Naive B cell (primary cell): Measurements from ENCODE around the gene STRA8. TPM values are rescaled to one million over a fixed set of nuclear protein-coding genes. Genes with fewer than 3 reads are reported as not detected.

Source experiments
- ATAC-seq, 2 donors: fragments of 150-1000 bp; cut with Tn5 transposase; 2 replicates each; pipeline ENCODE4 v1.10.0; 2021; ENCODE audit warnings: low read depth in 2 of 2, mild to moderate bottlenecking in 2 of 2, moderate library complexity in 2 of 2
- DNase-seq: peaks from one replicate; pipeline ENCODE4 v3.0.0; 2022
- H3K27ac Mint-ChIP-seq, 6 donors: one replicate each; pipeline ENCODE4 v1.8.0; 2020 to 2022; ENCODE audit warnings: mild to moderate bottlenecking in 6 of 6, mixed read lengths in 6 of 6, moderate library complexity in 5 of 6, inconsistent platforms in 2 of 6
- H3K27me3 Mint-ChIP-seq, 3 donors: one replicate each; pipeline ENCODE4 v1.8.0; 2021 to 2022; ENCODE audit warnings: mixed read lengths in 3 of 3, mild to moderate bottlenecking in 1 of 3
- H3K36me3 Mint-ChIP-seq, 2 donors: one replicate each; pipeline ENCODE4 v1.8.0; 2020 to 2022; ENCODE audit warnings: mixed read lengths in 2 of 2, inconsistent platforms in 1 of 2, mild to moderate bottlenecking in 1 of 2
- H3K4me1 Mint-ChIP-seq, 3 donors: one replicate each; pipeline ENCODE4 v1.8.0; 2020 to 2022; ENCODE audit warnings: mixed read lengths in 3 of 3, inconsistent platforms in 1 of 3, mild to moderate bottlenecking in 1 of 3, moderate library complexity in 1 of 3
- H3K4me3 Mint-ChIP-seq, 8 donors: one replicate each; pipeline ENCODE4 v1.8.0; 2020 to 2022; ENCODE audit warnings: mild to moderate bottlenecking in 8 of 8, mixed read lengths in 8 of 8, moderate library complexity in 8 of 8, inconsistent platforms in 2 of 8
- H3K9me3 Mint-ChIP-seq, 7 donors: one replicate each; pipeline ENCODE4 v1.8.0; 2020 to 2022; ENCODE audit warnings: mixed read lengths in 7 of 7, mild to moderate bottlenecking in 5 of 7, inconsistent platforms in 2 of 7, moderate library complexity in 1 of 7
- polyA plus RNA-seq, 6 donors: library from polyadenylated mRNA; unstranded; fragments of 300-500 nt; fragmentation: Illumina TruSeq; gene quantifications; one replicate each; pipeline ENCODE4 v1.2.3, GENCODE V29; 2021; ENCODE audit warnings: low read depth in 6 of 6

The STRA8 gene
- polyA plus RNA-seq, 6 donors from 2014 or later = not detected

GRCh38 chr7:135290594-135290993, 57.0 kb downstream of the STRA8 start:
- no peak overlapping the region for H3K4me3 Mint-ChIP-seq
- no peaks in the 10 kb centered on the region for H3K9me3 Mint-ChIP-seq
- H3K27ac Mint-ChIP-seq = no peak overlapping the region
- DNase-seq = no peak
- ATAC-seq = no peak
- H3K27me3 Mint-ChIP-seq = no peaks in the 10 kb centered on the region
- H3K4me1 Mint-ChIP-seq = peaks cover 0 to 11% (median 0%) of the 10 kb centered on the region in 3 donors
- H3K36me3 Mint-ChIP-seq = no peaks in the 10 kb centered on the region

- Mint-ChIP-seq H3K27ac (peak overlapping the region in 2 of 6 donors; percentile 26 to 40), H3K4me3 (peak overlapping the region in 2 of 8 donors; percentile 28 to 50), H3K9me3 (peaks cover 0 to under 1% (median 0%) of the 10 kb centered on the region in 7 donors), H3K36me3 (no peaks in the 10 kb centered on the region), H3K27me3 (no peaks in the 10 kb centered on the region), H3K4me1 (peaks cover 0 to 12% (median 0%) of the 10 kb centered on the region in 3 donors)
- DNase-seq (peak; percentile 34), ATAC-seq (peak in 1 of 2 donors; percentile 93)
These were observed 58.2 kb downstream of the STRA8 start for GRCh38 chr7:135291809-135292253.

- Mint-ChIP-seq H3K4me1 (peaks cover 0 to 6% (median 0%) of the 10 kb centered on the region in 3 donors), H3K4me3 (no peak overlapping the region), H3K27me3 (peaks cover 0 to 16% (median 15%) of the 10 kb centered on the region in 3 donors), H3K27ac (no peak overlapping the region), H3K36me3 (peaks cover 0 to 18% of the 10 kb centered on the region in 2 donors), H3K9me3 (peaks cover 5 to 16% (median 9%) of the 10 kb centered on the region in 7 donors)
- ATAC-seq (no peak), DNase-seq (no peak)
These were observed 65.6 kb downstream of the STRA8 start for GRCh38 chr7:135299235-135299634.

GRCh38 chr7:135300913-135301765, 67.5 kb downstream of the STRA8 start:
- H3K36me3 Mint-ChIP-seq = peaks cover 0 to 18% of the 10 kb centered on the region in 2 donors
- H3K27me3 Mint-ChIP-seq = peaks cover 0 to 16% (median 15%) of the 10 kb centered on the region in 3 donors
- H3K4me1 Mint-ChIP-seq = no peaks in the 10 kb centered on the region
- no peak for ATAC-seq
- H3K27ac Mint-ChIP-seq = no peak overlapping the region
- H3K4me3 Mint-ChIP-seq = no peak overlapping the region
- DNase-seq = no peak
- H3K9me3 Mint-ChIP-seq = peaks cover 5 to 16% (median 9%) of the 10 kb centered on the region in 7 donors

Other genes with a start within 250 kb of the STRA8 start
- gene AGBL3, start 247.3 kb upstream of the STRA8 start, polyA plus RNA-seq = 1 to 10 TPM in 2 of 6 donors, under 1 TPM in 2, not detected in 2; 0.65 to 1.5 (median 1.1) TPM
- gene TMEM140, start 85.8 kb upstream of the STRA8 start, polyA plus RNA-seq = 10 to 100 TPM; 14.1 to 31.7 (median 25.2) TPM
- 10 to 100 TPM; 35.4 to 64.0 (median 48.9) TPM for gene CYREN, start 63.1 kb upstream of the STRA8 start, polyA plus RNA-seq
- gene WDR91, start 22.3 kb upstream of the STRA8 start, polyA plus RNA-seq = 1 to 10 TPM; 2.3 to 5.8 (median 4.5) TPM